GM19467 (cell line): ENCODE measurements around the gene PIK3C2A.
"Not testable (repeated sequence)": the region's sequence is repeated elsewhere in the genome, so short reads cannot be mapped to it uniquely, and the experiment has no call there.

Experiments used
- ATAC-seq: cut with Tn5 transposase; IDR thresholded peaks from one replicate; pipeline ENCODE4 v1.9.1; 2021; ENCODE audit warnings: mild to moderate bottlenecking, moderate library complexity; ENCODE audit not compliant: unreplicated experiment

PIK3C2A gene

DNA sequence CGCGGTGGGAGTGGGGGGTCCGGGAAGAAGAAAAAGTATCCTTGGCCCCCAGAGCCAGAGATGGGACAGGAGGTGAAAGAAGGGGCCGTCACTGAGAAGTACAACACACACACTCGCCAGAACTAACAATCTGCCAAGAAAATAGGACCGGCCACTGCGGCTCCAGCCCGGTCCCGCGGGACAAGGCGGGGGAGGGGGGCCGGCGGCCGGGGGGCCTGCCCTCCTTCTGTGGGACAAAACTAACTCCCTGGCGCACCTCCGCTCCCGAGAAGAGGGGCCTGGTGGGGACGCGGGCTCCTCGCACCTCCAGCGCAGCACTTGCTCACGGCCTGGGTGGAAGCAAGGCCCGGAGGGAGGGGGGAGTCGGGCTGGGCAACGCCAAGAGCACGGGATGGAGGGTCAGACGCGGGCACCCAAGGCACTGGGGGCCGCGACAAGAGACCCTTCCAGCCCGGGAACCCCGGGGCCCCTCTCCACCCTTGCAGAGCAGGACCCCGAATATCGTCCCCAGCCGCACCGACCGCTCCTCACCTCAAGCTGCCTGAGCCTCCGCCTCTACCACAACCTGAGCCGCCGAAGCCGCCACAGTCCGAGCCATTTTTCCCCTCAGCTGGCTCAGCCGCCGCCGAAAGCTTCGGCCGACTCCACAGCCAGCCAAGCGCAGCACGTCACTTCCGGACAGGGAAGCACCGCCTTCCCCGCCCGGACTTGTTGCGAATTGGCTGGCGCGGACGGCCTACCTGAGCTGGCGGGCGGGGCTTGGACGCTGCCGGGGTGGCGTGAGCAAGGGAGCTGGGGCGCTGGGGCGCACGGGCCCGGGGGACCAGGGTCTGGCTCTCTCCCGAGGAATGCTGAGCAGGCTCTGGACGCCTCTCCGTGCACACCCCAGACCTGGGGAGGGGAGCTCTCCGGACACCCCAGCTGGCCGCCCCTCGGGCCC lies at the start of gene PIK3C2A:
PIK3C2A (minus strand) TSS at position 670 of the 940 bp plus-strand sequence. CDS start 38,245 bp downstream, outside the sequence.
- ATAC-seq, result peak; percentile 98

GRCh38 chr11:17257196-17257595 lies 49.4 kb upstream of the PIK3C2A start:
- no peak for ATAC-seq

GRCh38 chr11:17256512-17256911 lies 48.7 kb upstream of the PIK3C2A start:
- no peak for ATAC-seq

DNA sequence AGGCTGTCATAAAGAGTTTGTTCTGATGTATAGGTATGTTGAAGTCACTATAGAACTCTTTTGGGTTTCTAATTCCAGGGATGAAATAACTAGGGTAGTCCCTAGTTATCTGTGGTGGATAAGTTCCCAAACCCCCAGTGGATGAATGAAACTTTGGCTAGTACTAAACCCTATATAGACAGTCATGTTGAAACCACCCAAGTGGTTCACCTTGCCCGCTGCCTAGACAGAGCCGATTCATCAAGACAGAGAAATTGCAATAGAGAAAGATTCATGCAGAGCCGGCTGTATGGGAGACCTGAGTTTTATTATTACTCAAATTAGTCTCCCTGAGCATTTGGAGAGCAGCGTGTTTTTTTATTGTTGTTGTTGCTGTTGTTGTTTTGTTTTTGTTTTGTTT lies 44.9 kb upstream of the PIK3C2A start:
- no peak for ATAC-seq

DNA sequence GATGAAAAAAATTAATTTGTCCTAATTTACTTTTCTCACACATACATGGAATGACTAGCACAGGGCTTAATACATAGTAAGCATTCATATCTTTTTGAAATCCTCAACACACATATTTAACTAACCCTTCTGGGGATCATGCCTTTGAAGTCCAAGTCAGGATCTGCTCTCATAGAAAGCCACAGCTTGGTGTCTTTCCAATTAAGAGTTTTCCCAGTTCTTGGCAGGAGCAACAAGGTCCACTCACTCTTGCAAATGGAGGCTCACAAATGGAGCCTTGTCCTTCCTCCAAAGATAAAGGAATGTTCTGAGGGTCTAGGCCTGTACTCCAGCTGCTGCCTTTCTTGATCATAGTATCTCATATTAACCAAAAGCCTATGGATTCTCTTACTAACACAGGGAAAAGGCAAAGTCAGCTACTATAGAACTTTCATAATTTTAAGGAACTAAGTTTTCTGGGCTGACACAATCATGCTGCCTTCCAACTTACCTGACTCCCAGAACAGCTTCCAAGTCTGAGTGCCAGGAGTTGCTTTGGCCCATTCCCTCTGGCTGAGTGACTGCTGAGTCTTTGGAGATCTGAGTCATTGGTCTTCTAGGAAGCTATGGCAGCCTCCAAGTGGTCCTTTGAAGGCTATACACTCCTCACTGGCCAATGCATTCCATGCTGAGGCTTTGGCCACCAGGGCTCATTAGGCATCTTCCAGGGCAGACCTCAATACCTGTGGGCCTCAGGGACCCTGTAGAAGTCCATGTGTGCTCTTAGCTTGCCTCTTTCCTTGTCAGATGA lies 43.0 kb upstream of the PIK3C2A start:
- no peak for ATAC-seq

- peak; percentile 96 for ATAC-seq
Observed at GRCh38 chr11:17244046-17244445, 36.3 kb upstream of the PIK3C2A start.

GRCh38 chr11:17242954-17243353 lies 35.2 kb upstream of the PIK3C2A start:
- ATAC-seq, result not testable (repeated sequence)

GRCh38 chr11:17240780-17241179 lies 33.0 kb upstream of the PIK3C2A start:
- no peak for ATAC-seq

DNA sequence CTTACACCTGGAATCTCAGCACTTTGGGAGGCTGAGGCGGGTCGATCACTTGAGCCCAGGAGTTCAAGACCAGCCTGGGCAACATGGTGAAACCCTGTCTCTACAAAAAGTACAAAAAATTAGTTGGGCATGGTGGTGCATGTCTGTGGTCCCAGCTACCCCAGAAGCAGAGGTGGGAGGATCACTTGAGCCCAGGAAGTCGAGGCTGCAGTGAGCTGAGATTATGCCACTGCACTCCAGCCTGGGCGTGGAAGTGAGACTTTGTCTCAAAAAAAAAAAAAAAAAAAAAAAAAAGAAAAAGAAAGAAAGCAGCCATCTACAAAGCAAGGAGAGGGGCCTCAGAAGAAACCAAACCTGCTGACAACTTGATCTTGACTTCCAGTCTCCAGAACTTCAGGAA lies 32.1 kb upstream of the PIK3C2A start:
- ATAC-seq, result not testable (repeated sequence)

- ATAC-seq, result no peak
Observed at GRCh38 chr11:17238377-17238776, 30.6 kb upstream of the PIK3C2A start.

- no peak for ATAC-seq
Observed at GRCh38 chr11:17233101-17233500, 25.3 kb upstream of the PIK3C2A start.

- peak; percentile 94 for ATAC-seq
Observed at GRCh38 chr11:17230867-17231851, 23.4 kb upstream of the PIK3C2A start.

GRCh38 chr11:17229481-17230152 lies 21.8 kb upstream of the PIK3C2A start:
- ATAC-seq, result no peak

GRCh38 chr11:17228186-17228925 lies 20.6 kb upstream of the PIK3C2A start:
- not testable (repeated sequence) for ATAC-seq

DNA sequence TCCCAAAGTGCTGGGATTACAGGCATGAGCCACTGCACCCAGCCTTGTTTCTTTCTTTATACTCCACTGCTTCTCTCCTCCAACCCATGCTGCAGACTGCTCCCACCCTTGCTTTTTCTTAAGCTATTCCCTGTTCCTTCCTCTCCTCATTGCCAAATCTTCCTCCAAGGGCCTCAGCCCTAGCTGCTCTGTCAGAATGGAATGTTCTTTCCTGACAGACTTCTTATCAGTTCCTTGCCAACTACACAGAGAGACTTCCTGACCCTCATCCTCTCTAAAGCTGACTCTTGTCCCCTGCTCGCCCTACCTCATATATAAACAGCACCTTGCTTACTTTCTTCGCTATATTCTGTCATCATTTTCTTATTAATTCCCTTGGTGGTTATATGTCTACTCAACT lies 16.9 kb upstream of the PIK3C2A start:
- ATAC-seq, result no peak

- ATAC-seq, result no peak
Observed at GRCh38 chr11:17221968-17222367, 14.2 kb upstream of the PIK3C2A start.

- no peak for ATAC-seq
Observed at GRCh38 chr11:17219016-17219415, 11.2 kb upstream of the PIK3C2A start.

- no peak for ATAC-seq
Observed at GRCh38 chr11:17218403-17218802, 10.6 kb upstream of the PIK3C2A start.

GRCh38 chr11:17217401-17217800 lies 9.6 kb upstream of the PIK3C2A start:
- no peak for ATAC-seq
